HG03571 (cell line): ENCODE measurements around the gene GDI2.
"Not testable (repeated sequence)": the region's sequence is repeated elsewhere in the genome, so short reads cannot be mapped to it uniquely, and the experiment has no call there.

Source experiments
- ATAC-seq: cut with Tn5 transposase; IDR thresholded peaks from one replicate; pipeline ENCODE4 v1.9.1; 2021; ENCODE audit not compliant: unreplicated experiment

Gene GDI2

GRCh38 chr10:5788969-5789368 is 24.3 kb downstream of the GDI2 start:
- ATAC-seq = no peak

- ATAC-seq = no peak
Measured at GRCh38 chr10:5783300-5783699, 29.9 kb downstream of the GDI2 start.

- ATAC-seq = no peak
Measured at GRCh38 chr10:5782174-5782573, 31.1 kb downstream of the GDI2 start.

- ATAC-seq = no peak
Measured at GRCh38 chr10:5779730-5780129, 33.5 kb downstream of the GDI2 start.

GRCh38 chr10:5777758-5778157 is 35.5 kb downstream of the GDI2 start:
- ATAC-seq = not testable (repeated sequence)

GRCh38 chr10:5776881-5777197 is 36.4 kb downstream of the GDI2 start:
- no peak for ATAC-seq

- no peak for ATAC-seq
Measured at GRCh38 chr10:5776136-5776880, 36.9 kb downstream of the GDI2 start.

GRCh38 chr10:5775685-5776084 is 37.5 kb downstream of the GDI2 start:
- no peak for ATAC-seq

GRCh38 chr10:5774987-5775620 is 38.1 kb downstream of the GDI2 start:
- no peak for ATAC-seq

GRCh38 chr10:5766189-5766588 is 47.0 kb downstream of the GDI2 start:
- no peak for ATAC-seq

GRCh38 chr10:5765617-5766016 is 47.6 kb downstream of the GDI2 start:
- ATAC-seq = no peak

GRCh38 chr10:5764422-5765297 is 48.6 kb downstream of the GDI2 start:
- no peak for ATAC-seq

- no peak for ATAC-seq
Measured at GRCh38 chr10:5762531-5762930, 50.7 kb downstream of the GDI2 start.

- no peak for ATAC-seq
Measured at GRCh38 chr10:5761220-5761619, 52.0 kb downstream of the GDI2 start.

GRCh38 chr10:5760515-5760914 is 52.7 kb downstream of the GDI2 start:
- no peak for ATAC-seq

GRCh38 chr10:5758927-5759326 is 54.3 kb downstream of the GDI2 start:
- no peak for ATAC-seq

- ATAC-seq = no peak
Measured at GRCh38 chr10:5757766-5758517, 55.3 kb downstream of the GDI2 start.

GRCh38 chr10:5752301-5752871 is 60.8 kb downstream of the GDI2 start:
- no peak for ATAC-seq

- ATAC-seq = no peak
Measured at GRCh38 chr10:5751601-5752253, 61.5 kb downstream of the GDI2 start.

GRCh38 chr10:5748394-5748803 is 64.8 kb downstream of the GDI2 start:
- no peak for ATAC-seq
